Urothelium cell line (cell line): Measurements from ENCODE around the gene CCDC86.

Experiments
- DNase-seq: peaks from one replicate; pipeline ENCODE4 v3.0.0; 2011; ENCODE audit warnings: low spot score, mixed read lengths
- FAIRE-seq: peaks from 2 replicates; lab custom pipeline; 2011; peaks lifted over from hg19 to GRCh38; lab: Jason Lieb, UNC

The CCDC86 gene

DNA sequence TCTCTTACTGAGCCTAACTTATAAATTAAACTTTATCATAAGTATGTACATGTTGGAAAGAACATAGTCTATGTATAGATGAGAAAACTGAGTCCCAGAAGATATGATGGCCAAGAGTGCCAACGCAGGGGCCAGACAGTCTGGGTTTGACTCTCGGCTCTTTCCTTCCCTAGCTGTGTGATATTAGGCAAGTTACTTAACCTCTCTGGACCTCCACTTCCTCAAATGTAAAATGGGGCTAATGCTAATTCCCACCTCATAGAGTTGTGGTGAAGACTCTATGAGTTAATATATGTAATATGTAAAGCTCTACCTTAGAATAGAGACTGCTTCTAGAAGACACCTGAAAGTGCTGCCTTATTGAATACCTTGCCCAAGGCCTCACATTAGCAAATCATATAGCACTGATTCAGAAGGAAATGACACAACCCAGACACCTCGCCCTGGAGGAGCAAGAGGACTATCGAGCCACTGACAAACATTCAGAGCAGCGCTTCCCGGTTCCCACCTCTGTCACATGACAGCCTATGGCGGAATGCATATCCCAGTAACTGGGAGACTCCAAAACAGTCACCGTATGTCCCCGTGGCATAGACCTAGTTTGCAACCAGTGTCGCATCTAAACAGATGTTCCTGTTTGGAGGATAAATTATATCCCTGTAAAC lies 11.3 kb upstream of the CCDC86 start:
- no peak for FAIRE-seq
- DNase-seq: no peak

DNA sequence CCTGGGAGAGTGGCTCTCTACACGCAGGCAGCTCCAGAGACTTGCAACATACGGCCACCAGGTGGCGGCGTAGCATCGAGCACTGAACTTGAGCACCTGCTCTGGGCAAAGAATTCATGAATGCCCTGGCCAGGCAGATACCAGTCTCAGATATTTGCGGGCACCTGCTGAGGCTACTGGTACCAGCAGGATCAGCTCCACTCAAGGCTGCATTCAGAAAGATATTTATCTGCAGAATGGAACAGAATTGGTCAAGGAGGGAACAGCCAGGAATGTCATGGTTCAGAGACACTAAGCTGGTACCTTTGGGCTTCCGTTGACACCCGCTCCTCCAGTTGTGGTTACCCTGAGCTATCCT lies 10.8 kb upstream of the CCDC86 start:
- no peak for FAIRE-seq
- peak; percentile 85 for DNase-seq

DNA sequence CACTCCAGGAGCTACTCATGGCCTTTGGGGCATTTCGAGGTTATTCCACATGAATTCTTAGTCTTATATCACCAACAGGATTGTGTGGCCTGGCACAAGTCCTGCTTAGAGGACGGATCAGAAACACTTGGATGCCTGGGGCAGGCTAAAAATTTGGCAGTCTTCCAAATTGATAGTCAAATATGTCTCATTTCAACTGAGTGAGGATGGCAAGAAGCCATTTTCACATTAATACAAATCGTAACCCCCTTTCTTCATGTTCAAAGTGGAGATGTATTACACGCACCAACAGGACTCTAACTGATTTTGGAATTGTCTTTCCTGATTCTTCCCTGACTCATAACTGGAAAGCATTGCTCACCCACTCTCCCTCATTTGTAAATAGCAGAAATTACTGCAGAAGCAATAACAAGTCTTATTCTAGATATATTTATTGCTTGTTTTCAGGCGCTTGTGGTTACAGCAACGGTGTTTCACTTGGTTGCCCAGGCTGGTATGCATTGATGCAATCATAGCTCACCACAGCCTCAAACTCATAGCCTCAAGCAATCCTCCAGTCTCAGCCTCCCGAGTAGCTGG lies 10.3 kb upstream of the CCDC86 start:
- DNase-seq (no peak), FAIRE-seq (no peak)

DNA sequence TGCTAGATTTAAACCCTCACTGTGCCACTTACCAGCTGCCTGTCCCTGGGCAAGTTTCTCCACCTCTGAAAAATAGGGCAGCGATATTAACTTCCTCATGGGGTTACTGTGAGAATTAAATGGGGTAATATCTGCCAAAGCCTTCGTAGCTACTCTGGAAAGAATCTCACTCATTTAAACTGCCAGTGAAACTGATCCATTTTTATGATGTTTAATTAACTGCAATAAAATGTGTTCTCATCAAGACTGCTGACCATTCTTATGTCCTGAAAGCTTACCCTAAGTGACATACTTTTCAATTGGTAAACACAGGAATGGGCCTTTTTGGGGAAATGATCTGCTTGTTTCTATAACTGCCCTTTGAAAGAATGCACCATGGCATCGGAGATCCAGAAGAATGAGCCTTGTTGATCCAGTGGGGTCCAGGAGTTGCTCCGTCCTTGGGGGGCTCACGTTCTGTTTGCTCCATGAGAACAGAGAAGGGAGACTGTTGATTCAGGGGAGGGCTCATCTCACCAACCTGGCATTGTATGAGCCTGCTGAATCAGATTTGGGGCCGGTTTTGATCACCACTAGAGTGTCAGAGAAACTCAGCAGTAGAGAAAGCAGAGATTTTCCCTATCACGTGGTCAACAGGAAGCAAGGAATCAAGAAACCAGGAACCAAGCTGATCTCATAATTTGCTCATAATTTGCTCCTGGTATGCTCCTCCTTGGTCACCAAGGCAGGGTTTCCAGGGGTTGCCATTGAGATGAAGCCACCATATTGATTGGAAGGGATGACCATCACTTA lies 7.0 kb upstream of the CCDC86 start:
- FAIRE-seq (no peak), DNase-seq (no peak)

DNA sequence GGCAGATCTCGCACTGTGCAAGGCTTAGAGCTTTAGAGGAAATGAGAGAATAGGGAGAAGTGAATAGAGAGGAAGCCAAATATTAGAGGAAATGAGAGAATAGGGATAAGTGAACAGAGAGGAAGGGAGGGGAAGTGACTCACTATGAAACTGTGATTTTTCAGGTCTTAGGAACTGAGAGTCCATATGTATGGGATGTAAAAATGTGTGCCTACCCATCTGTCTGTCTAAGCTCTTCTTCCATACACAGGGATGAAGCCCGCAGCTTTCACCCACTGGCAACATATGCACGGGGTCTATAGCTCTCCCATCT lies 6.4 kb upstream of the CCDC86 start:
- DNase-seq: no peak

DNA sequence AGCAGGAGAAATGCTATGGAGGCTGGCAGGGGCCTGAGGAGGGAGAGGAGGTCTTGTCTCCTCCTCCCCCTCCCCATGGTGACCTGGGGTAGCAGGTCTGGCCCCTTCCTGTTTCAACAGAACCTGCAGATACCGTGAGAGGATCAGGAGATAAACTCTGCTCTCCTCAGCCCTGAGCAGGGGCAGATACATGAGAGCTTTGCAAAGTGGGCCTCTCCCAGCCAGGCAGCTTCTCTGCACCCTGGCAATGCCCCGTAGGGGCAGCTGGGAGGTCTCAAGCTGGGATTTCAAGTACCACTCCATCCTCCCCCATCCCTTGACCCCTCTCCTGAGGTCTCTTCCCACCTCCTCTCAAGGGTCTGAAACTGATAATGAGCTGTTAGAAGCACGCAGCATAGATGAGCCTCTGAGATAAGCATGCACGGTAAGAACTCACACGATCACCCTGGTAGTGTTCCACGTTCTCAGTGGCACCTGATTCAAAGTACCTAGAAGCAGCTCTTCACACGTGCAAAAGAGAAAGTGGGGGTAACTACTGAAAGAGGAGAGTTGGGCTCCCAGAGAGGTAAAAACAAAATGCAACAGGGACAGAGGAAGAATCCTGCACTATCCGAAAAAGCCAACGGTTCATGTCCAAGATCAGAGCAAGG lies 4.9 kb upstream of the CCDC86 start:
- no peak for DNase-seq

More for the DNA sequence above, 6.4 kb upstream of the CCDC86 start:
- FAIRE-seq: no peak

DNA sequence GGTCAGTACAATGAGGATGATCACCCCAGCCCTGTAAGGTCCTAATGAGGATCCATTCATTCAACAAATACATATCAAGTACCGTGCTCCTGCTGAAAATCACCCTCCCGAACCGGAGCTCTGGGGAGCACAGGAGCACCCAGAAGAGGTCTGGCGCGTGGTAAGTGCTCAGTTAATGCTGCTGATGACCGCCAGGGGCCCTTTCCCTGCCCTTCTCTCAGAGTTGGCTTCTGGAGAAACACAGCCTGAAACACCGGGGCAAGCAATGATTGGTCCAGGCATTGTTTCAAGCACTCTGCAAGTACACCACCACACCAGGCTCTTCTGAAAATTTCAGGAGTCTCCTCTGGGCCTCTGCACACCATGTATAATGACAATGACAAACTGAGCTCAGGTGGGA lies 3.8 kb upstream of the CCDC86 start:
- FAIRE-seq (no peak), DNase-seq (no peak)

More for the DNA sequence above, 4.9 kb upstream of the CCDC86 start:
- FAIRE-seq: no peak

DNA sequence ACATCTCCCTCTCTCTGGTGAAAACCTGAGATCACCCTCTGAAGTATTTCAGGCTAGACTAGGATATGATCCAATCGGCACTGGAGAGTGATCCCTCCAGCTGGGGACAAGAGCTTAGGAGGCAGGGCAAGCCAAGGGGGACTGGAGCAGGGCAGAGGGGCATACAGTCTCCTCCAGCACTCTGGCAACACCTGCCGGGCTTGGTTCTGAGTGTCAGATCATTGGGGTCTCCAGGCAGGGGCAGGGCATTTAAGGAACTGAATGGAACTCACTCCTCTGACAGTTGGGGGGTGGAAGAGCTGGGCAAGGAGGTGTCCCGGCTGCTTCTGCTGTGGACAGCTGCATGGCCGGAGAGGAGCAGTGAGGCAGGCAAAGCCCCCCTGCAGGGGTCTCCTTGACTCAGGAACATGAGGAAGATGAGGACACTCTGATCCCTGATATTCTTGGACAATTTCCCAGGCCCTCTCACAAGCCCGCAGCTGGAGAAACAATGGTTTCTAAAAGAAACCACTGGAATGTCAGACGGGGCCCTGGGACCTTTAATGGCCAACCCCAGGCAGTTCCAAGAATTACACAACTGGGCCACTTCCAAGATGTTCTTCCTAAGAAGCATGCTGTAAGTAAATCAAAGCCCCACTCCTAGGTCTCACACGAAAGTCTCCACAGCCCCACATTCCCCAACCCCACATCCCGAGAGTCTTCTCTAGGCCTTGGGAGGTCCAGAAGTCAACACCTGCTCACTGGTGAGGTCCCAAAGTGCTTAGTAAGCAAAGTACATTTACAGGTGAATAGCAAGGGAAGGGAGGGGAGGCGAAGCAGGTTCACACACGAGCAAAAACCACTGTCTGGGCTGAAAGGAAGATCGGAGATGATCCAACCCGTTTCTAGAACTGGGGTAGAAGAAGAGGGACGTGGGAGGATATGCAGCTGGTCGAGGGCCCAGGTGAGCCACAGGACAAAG lies 1.2 kb upstream of the CCDC86 start:
- FAIRE-seq: no peak
- peak; percentile 69 for DNase-seq

DNA sequence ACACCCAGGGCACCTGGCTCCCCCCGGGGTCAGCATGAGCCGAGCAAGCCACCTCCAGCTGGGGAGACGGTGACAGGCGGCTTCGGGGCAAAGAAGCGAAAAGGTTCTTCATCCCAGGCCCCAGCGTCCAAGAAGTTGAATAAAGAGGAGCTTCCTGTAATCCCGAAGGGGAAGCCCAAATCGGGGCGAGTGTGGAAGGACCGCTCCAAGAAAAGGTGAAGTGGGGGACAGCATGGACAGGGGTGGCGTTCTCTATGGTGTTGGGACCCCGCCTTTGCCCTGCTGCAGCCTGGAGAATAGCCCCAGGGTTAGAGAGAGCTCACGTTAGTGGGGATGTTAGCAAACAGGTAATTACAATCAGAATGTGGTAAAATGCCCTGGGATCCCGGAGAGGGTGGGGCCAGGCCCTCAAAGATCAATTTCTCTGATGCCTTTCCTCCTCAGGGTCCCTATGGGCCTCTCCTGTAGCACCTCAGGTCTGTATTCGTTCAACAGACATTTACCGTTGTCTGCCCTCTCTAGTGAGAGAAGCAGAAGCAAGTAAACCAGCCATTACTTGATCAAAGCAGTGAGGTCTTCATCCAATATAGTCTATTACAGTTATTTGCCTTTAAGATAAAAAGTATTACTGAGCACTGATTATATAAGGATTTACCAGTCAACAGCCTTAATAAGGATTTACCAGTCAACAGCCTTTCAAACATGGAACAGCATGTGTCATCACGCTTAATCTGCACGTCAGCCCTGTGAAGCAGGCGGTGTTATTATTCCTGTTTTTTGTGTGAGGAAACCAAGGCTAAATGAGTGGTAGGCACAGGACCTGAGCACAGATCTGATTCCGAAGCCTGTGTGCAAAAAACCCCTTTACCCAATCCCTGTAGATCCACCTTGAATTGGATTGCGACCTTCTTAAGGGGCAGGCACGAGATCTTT lies 1.0 kb downstream of the CCDC86 start:
- no peak for FAIRE-seq
- no peak for DNase-seq

DNA sequence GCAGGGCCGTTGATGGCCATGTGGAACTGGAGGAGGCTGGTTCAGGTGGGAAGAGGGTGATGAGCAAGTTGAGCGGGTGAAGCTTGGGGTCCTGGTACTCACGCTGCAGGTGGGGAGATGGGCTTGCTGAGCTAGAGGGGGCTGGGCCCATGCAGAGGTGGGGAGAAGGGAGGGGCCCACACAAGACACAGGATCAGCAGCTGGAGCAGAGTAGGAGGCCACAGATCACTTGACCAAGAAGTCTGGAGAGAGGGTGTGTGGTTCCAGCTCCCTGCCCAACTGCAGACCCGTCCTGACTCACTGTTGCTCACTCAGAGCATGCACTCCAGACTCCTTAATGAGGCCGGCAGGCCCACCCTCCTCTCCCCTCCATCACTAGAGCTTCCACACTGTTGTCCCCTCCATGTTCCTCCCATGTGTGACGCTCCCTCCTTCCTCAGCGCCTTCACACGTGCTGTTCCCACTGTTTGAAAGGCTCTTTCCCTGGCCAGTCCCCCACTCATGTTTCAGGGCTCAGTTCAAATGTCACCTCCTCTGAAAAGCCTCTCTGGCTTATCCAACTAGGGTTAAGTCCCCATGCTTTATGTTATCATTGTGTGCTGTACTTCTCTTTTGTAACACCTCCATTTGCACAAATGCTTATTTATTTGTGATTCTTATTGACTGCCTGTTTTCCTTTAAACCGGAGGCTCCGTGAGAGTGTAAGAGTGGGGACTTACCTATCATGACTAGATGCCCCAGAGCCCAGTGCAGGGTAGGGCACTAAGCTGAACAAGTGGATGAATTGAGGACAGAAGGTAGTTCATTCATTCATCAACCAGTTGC lies 2.3 kb downstream of the CCDC86 start:
- no peak for FAIRE-seq
- no peak for DNase-seq

DNA sequence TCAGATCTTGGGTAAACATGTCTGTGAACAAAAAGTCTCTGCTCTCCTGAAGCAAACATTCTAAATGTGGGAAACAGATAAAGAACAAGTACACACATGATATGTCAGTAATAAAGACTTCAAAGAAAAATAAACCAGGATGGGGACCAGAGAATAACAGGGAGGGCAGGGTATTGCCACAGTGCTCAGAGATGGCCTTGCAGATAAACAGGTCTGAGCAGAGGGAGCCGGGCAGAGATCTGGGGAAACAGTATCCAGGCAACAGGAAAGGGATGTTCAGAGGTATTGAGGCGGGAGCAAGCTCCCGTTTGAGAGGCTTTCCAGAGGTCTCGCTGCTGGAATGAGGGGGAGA lies 2.9 kb downstream of the CCDC86 start:
- FAIRE-seq (no peak), DNase-seq (no peak)

DNA sequence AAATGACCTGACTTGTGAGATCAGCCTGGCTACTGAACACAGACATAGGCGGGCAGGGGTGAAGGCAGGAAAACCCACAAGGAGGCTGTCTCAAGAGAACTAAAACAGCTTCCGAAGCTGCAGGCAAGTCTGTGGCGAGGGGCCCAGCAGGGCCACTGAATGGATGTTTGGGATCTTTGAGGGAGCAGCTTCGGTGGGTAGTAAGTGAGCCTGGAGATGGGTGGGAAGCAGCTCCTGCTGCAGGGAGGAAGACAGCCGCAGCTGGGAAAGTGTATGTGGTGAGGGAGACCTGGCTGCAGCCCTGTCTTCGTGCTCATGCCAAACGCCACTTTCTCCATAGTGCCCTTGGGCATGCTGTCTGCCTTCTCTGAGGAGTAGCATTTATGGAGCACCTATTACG lies 3.4 kb downstream of the CCDC86 start:
- FAIRE-seq: no peak
- DNase-seq: no peak

DNA sequence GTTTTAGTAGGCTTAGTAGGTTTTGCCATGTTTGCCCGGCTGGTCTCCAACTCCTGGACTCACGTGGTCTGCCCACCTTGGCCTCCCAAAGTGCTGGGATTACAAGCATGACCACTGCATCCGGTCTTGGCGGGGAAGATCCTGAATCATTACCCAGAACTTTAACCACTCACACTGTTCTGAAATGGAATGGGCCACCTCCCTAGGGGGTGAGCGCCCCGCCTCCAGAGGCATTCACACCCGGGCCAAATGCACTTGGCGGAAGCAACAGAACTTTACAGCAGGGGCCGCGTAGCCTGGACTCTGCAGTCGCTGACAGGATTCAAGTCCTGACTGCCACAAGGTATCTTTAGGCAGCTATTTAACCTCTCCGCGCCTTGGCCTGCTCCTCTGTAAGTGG lies 5.4 kb downstream of the CCDC86 start:
- no peak for FAIRE-seq
- DNase-seq: no peak

DNA sequence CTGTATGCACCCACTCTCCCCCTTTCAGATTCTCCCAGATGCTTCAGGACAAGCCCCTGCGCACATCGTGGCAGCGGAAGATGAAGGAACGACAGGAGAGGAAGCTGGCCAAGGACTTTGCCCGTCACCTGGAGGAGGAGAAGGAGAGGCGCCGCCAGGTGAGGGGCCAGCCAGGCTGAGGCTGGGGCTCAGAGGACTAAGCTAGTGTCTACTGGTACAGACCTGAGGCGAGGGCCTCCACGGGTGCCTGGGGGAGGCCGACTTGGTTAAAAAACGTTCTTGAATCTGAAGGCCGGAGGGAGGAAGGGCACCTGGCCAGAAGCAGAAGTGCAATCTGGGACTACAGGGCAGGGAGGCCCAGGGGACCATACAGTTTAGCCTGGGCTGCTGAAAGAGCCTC lies 6.0 kb downstream of the CCDC86 start:
- no peak for FAIRE-seq
- no peak for DNase-seq

DNA sequence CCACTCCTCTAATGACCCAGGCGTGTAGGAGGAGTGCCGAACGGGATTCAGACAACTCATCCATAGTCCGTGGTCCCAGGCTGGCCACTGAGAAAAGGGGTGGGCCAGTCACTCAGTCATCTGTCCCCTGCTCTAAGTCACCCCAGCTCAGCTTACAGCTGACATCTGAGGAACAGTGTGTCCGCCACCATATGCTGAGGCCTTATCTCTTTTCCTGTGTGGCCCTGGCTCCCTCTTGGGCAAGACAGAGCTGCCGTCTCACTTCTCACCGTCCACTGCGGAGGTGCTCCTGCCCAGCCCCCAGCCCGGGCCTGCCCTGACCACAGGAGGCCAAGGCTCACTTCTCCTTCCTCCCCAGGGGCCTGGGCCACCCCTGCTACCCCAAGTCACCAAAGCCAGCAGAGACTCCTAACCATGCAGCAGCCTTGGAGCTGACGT lies 6.8 kb downstream of the CCDC86 start:
- FAIRE-seq (no peak), DNase-seq (no peak)

DNA sequence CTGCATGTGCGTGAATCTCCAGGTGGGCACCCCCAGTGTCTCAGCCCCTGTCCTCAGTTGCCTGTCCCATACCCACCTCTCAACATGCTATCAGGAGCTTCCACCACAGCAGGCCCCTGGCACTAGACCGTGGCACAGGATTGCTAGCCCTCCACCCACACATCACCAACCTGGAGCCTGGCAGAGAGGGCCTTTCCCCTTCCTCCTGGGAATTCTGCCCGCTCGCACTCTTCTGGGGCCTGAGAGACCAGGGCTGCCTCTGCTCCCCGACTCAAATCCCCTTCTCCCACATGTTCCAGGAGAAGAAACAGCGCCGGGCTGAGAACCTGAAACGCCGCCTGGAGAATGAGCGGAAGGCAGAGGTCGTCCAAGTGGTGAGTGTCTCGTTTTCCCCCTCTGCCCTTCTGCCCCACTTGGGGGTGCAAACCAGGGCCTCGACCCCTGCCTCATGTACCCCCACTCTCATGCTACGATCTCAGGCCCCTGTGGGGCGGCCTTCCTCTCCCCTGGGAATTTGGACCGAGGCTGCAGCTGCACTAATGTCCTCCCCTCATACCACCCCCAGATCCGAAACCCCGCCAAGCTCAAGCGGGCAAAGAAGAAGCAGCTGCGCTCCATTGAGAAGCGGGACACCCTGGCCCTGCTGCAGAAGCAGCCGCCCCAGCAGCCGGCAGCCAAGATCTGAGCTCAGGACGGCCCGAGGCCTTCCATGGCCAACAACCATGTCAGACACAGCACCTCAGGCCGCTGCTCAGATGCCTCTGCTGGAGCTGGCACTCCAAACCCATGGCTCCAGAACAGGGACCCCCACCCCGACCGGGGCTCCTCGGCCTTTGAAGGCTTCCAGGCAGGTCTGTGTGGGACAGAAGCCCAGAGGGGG lies 8.0 kb downstream of the CCDC86 start:
- DNase-seq: no peak
- FAIRE-seq: no peak

DNA sequence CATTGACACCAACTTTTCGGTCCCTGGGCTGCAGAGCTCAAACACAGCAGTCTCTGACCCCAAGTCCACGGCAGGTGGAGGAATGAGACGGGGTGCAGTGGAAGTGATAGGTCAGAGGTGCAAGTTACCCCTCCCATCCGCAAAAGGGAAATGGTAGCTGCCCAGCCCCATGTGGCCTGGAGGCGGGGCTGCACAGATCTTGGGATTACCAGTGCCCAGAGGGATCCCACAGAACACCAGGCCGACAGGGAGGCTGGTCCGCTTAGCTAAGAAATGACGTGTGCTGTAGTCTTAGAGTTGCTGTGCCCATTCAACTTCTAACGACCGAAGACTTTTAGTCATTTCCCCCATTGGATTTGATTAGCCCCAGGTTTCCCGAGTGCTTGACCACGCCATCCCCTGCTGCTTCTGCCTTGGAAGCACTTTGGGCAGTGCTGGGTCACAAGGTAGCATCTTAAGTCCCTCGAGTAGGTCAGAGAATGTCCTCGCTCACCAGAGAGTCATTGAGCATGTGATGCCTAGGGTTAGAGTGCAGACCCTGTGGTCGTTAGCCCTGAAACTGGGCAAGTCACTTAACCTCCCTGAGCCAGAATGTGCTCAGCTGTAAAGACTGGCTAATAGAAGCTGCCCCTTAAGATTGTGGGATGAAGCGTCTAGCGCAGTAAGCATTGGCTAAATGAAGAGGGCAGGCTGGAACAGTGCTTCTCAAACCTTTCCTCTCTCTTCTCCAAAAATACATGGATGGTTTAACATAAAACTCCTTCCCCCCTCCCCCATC lies 9.6 kb downstream of the CCDC86 start:
- no peak for DNase-seq
- no peak for FAIRE-seq
